ENCODE results near the gene GGT1. TPM values are rescaled to one million over a fixed set of nuclear protein-coding genes. Genes with fewer than 3 reads are reported as not detected.

The GGT1 gene
- total and polyA plus RNA-seq, 2 experiments from 2014 or later: 6.6 to 7.4 TPM

- TF ChIP-seq, protein P1, sequence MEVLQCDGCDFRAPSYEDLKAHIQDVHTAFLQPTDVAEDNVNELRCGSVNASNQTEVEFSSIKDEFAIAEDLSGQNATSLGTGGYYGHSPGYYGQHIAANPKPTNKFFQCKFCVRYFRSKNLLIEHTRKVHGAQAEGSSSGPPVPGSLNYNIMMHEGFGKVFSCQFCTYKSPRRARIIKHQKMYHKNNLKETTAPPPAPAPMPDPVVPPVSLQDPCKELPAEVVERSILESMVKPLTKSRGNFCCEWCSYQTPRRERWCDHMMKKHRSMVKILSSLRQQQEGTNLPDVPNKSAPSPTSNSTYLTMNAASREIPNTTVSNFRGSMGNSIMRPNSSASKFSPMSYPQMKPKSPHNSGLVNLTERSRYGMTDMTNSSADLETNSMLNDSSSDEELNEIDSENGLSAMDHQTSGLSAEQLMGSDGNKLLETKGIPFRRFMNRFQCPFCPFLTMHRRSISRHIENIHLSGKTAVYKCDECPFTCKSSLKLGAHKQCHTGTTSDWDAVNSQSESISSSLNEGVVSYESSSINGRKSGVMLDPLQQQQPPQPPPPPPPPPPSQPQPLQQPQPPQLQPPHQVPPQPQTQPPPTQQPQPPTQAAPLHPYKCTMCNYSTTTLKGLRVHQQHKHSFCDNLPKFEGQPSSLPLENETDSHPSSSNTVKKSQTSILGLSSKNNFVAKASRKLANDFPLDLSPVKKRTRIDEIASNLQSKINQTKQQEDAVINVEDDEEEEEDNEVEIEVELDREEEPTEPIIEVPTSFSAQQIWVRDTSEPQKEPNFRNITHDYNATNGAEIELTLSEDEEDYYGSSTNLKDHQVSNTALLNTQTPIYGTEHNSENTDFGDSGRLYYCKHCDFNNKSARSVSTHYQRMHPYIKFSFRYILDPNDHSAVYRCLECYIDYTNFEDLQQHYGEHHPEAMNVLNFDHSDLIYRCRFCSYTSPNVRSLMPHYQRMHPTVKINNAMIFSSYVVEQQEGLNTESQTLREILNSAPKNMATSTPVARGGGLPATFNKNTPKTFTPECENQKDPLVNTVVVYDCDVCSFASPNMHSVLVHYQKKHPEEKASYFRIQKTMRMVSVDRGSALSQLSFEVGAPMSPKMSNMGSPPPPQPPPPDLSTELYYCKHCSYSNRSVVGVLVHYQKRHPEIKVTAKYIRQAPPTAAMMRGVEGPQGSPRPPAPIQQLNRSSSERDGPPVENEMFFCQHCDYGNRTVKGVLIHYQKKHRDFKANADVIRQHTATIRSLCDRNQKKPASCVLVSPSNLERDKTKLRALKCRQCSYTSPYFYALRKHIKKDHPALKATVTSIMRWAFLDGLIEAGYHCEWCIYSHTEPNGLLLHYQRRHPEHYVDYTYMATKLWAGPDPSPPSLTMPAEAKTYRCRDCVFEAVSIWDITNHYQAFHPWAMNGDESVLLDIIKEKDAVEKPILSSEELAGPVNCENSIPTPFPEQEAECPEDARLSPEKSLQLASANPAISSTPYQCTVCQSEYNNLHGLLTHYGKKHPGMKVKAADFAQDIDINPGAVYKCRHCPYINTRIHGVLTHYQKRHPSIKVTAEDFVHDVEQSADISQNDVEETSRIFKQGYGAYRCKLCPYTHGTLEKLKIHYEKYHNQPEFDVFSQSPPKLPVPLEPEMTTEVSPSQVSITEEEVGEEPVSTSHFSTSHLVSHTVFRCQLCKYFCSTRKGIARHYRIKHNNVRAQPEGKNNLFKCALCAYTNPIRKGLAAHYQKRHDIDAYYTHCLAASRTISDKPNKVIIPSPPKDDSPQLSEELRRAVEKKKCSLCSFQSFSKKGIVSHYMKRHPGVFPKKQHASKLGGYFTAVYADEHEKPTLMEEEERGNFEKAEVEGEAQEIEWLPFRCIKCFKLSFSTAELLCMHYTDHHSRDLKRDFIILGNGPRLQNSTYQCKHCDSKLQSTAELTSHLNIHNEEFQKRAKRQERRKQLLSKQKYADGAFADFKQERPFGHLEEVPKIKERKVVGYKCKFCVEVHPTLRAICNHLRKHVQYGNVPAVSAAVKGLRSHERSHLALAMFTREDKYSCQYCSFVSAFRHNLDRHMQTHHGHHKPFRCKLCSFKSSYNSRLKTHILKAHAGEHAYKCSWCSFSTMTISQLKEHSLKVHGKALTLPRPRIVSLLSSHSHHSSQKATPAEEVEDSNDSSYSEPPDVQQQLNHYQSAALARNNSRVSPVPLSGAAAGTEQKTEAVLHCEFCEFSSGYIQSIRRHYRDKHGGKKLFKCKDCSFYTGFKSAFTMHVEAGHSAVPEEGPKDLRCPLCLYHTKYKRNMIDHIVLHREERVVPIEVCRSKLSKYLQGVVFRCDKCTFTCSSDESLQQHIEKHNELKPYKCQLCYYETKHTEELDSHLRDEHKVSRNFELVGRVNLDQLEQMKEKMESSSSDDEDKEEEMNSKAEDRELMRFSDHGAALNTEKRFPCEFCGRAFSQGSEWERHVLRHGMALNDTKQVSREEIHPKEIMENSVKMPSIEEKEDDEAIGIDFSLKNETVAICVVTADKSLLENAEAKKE (CRISPR knock-in tag; IDR thresholded peaks at IDR 0.05): no peak
- no peak for TF ChIP-seq EZH2phosphoT487 (IDR thresholded peaks at IDR 0.05; ENCODE audit: unreplicated experiment)
- TF ChIP-seq JUNB (IDR thresholded peaks at IDR 0.05; ENCODE audit: unreplicated experiment): no peak
- no peak for TF ChIP-seq REST (IDR thresholded peaks at IDR 0.05; ENCODE audit: unreplicated experiment)
- no peak for TF ChIP-seq ZNF114 (CRISPR knock-in tag; IDR thresholded peaks at IDR 0.05)
- TF ChIP-seq NANOG (IDR thresholded peaks at IDR 0.05; ENCODE audit: borderline replicate concordance): no peak
- no peak for TF ChIP-seq POLR2AphosphoS5 (IDR thresholded peaks at IDR 0.05; ENCODE audit: low read depth)
- TF ChIP-seq EZH2 (IDR thresholded peaks at IDR 0.05; ENCODE audit: low read depth, unreplicated experiment): no peak
- TF ChIP-seq, protein P2, sequence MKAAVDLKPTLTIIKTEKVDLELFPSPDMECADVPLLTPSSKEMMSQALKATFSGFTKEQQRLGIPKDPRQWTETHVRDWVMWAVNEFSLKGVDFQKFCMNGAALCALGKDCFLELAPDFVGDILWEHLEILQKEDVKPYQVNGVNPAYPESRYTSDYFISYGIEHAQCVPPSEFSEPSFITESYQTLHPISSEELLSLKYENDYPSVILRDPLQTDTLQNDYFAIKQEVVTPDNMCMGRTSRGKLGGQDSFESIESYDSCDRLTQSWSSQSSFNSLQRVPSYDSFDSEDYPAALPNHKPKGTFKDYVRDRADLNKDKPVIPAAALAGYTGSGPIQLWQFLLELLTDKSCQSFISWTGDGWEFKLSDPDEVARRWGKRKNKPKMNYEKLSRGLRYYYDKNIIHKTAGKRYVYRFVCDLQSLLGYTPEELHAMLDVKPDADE (IDR thresholded peaks at IDR 0.05): no peak
Measured at GRCh38 chr22:24580276-24580675, 22.7 kb upstream of the GGT1 start (continued).
